Left ventricle myocardium inferior (tissue), 1 donor: ENCODE measurements around the gene ELF3. TPM values are rescaled to one million over a fixed set of nuclear protein-coding genes. Genes with fewer than 3 reads are reported as not detected.

Experiments
- DNase-seq: peaks from one replicate; pipeline ENCODE4 v3.0.0-alpha.2; 2020
- H3K27ac ChIP-seq: fragments of 200-600 bp; replicated peaks from 2 replicates; pipeline ENCODE4 v1.8.0; 2021
- H3K27me3 ChIP-seq: fragments of 200-600 bp; 2 replicates; pipeline ENCODE4 v1.8.0; 2021; ENCODE audit warnings: low read depth
- H3K36me3 ChIP-seq: fragments of 200-600 bp; 2 replicates; pipeline ENCODE4 v1.8.0; 2021
- H3K4me1 ChIP-seq: fragments of 200-600 bp; 2 replicates; pipeline ENCODE4 v1.8.0; 2021
- H3K4me3 ChIP-seq: fragments of 200-600 bp; 2 replicates; pipeline ENCODE4 v1.8.0; 2021; ENCODE audit warnings: mild to moderate bottlenecking, moderate library complexity
- H3K9me3 ChIP-seq: fragments of 200-600 bp; replicated peaks from 2 replicates; pipeline ENCODE4 v1.8.0; 2021
- intact Hi-C: fragments of 100-400 bp; cut with micrococcal nuclease; formaldehyde crosslinking; loops from one replicate; pipeline ENCODE4 v1.11.0; 2022
- total RNA-seq: library from RNA; stranded (reverse); fragmentation: NEBNext Ultra II Directional; extraction: Animal tissue kit (Norgen Biotek cat#: 25700); gene quantifications from one replicate; pipeline ENCODE4 v1.2.1, GENCODE V29; 2021
- TF ChIP-seq, protein P1 (sequence below): fragments of 200-600 bp; IDR thresholded peaks from 2 replicates; pipeline ENCODE4 v1.8.0; 2021; ENCODE audit warnings: antibody characterized with exemption, mild to moderate bottlenecking, borderline replicate concordance
- donor health status: DM: no; HTN: yes; CAD: no; lungs with severe emphysema.

The ELF3 gene
- total RNA-seq, 1 donor from 2014 or later, result 0.60 TPM

- H3K27me3 ChIP-seq, result no peaks in the 10 kb centered on the region
- peaks cover 23% of the 10 kb centered on the region for H3K4me1 ChIP-seq
- no peak overlapping the region for H3K27ac ChIP-seq
- no peak overlapping the region for H3K4me3 ChIP-seq
- DNase-seq, result no peak
- TF ChIP-seq, protein P1, sequence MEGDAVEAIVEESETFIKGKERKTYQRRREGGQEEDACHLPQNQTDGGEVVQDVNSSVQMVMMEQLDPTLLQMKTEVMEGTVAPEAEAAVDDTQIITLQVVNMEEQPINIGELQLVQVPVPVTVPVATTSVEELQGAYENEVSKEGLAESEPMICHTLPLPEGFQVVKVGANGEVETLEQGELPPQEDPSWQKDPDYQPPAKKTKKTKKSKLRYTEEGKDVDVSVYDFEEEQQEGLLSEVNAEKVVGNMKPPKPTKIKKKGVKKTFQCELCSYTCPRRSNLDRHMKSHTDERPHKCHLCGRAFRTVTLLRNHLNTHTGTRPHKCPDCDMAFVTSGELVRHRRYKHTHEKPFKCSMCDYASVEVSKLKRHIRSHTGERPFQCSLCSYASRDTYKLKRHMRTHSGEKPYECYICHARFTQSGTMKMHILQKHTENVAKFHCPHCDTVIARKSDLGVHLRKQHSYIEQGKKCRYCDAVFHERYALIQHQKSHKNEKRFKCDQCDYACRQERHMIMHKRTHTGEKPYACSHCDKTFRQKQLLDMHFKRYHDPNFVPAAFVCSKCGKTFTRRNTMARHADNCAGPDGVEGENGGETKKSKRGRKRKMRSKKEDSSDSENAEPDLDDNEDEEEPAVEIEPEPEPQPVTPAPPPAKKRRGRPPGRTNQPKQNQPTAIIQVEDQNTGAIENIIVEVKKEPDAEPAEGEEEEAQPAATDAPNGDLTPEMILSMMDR, result no peak
- no peaks in the 10 kb centered on the region for H3K9me3 ChIP-seq
- intact Hi-C loops, result no loop called here
- H3K36me3 ChIP-seq, result peaks cover 95% of the 10 kb centered on the region
Observed at GRCh38 chr1:202002507-202002906, 7.9 kb upstream of the ELF3 start.

DNA sequence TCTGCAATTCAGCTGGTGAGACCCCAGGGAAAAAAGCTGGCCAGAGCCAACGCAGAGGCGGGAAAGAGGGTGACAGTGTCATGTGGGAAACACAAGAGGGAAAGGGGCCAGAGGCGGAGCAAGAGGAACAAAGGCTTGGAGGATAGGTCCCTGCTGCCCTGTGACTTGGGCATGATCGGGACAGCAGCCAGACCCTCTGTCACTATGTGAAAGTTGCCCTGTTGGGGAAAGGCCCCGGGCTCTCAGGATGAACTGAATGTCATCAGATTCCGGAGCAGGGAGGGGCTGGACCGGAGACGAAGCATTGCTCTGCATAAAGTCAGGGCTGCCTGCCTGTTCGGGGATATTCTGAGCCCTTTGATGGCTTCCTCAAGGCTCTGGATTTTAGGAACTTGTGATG lies 5.7 kb upstream of the ELF3 start:
- intact Hi-C loops, result loop anchor here (5.0 kb wide), 1 partner anchor 113 kb away; no protein-coding TSS in a partner anchor
- H3K9me3 ChIP-seq, result no peaks in the 10 kb centered on the region
- TF ChIP-seq, protein P1, result no peak
- no peak overlapping the region for H3K4me3 ChIP-seq
- H3K36me3 ChIP-seq, result peaks cover 78% of the 10 kb centered on the region
- no peak overlapping the region for H3K27ac ChIP-seq
- peaks cover 21% of the 10 kb centered on the region for H3K4me1 ChIP-seq
- no peak for DNase-seq
- no peaks in the 10 kb centered on the region for H3K27me3 ChIP-seq

GRCh38 chr1:202005958-202006357 lies 4.4 kb upstream of the ELF3 start:
- Histone ChIP-seq H3K27ac (no peak overlapping the region), H3K4me3 (no peak overlapping the region), H3K27me3 (no peaks in the 10 kb centered on the region), H3K4me1 (peaks cover 23% of the 10 kb centered on the region), H3K9me3 (no peaks in the 10 kb centered on the region), H3K36me3 (peaks cover 65% of the 10 kb centered on the region)
- TF ChIP-seq, protein P1, result peak; percentile 54
- intact Hi-C loops, result loop anchor here (5.0 kb wide), 1 partner anchor 111 kb away; no protein-coding TSS in a partner anchor
- no peak for DNase-seq

DNA sequence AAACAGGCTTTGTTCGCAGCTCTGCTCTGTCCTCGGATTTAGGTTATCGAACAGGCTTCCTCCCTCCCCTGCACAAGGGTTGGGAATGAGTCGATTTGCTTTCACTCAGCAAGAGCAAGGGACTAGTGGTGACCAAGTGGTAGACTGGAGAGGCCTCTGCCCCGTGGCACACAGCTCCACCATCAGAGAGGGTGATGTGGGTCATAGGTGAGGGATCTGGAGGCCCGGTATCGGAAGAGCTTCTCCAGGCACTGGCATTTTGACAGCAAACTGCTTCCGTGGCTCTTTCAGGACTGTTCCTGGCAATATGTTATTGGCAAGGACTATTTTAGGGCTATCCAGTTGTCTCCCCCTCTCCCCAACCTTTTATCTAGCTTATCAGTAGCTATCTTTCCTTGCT lies 3.1 kb upstream of the ELF3 start:
- H3K4me3 ChIP-seq, result no peak overlapping the region
- TF ChIP-seq, protein P1, result no peak
- H3K9me3 ChIP-seq, result no peaks in the 10 kb centered on the region
- intact Hi-C loops, result loop anchor here (5.0 kb wide), 1 partner anchor 110 kb away; no protein-coding TSS in a partner anchor
- DNase-seq, result no peak
- peaks cover 53% of the 10 kb centered on the region for H3K36me3 ChIP-seq
- no peak overlapping the region for H3K27ac ChIP-seq
- H3K27me3 ChIP-seq, result no peaks in the 10 kb centered on the region
- H3K4me1 ChIP-seq, result peaks cover 23% of the 10 kb centered on the region

DNA sequence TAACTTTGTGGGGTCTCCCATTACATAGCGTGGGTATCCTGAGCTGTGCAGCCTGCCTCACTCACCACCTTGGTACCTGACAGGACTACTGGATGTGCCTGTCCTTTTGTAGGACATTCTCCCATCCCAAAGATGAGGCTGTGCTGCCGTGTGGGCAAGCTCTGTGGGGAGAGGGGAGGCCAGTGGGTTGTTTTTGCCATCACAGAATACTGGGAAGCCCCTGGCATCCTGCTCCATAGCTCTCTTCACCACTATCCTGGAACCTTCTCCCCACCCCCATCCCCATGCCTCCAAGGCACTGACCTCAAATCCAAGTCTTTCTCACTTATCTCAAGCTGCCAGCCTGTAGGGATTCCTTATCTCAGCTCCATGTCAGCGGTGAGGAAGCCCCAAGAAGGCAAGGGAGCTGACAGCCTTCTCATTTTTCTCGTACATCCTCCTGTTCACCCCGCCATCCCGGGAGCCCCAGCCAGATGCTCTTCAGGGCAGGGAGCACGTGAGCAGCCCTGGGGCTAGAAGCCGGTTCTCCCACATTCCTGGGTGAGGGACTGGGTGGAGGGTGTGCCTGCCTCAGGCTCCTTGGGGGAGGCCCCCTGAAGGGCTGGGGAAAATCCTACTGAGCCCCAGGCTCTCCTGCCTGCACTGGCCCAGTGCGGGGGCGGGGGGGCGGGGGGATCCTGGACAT lies 2.4 kb upstream of the ELF3 start:
- intact Hi-C loops, result loop anchor here (5.0 kb wide), 1 partner anchor 109 kb away; no protein-coding TSS in a partner anchor
- Histone ChIP-seq H3K4me1 (peaks cover 23% of the 10 kb centered on the region), H3K27me3 (no peaks in the 10 kb centered on the region), H3K27ac (no peak overlapping the region), H3K36me3 (peaks cover 46% of the 10 kb centered on the region), H3K4me3 (no peak overlapping the region), H3K9me3 (no peaks in the 10 kb centered on the region)
- no peak for DNase-seq
- TF ChIP-seq, protein P1, result no peak
